Coronary artery (tissue), 2 donors: ENCODE measurements around the gene NBAS.

Source experiments
- DNase-seq: peaks from one replicate; pipeline ENCODE4 v3.0.0-alpha.2; 2017; ENCODE audit warnings: low spot score
- H3K27ac ChIP-seq, 2 donors: fragments of 200-600 bp; sonication (generic); one replicate each; pipeline ENCODE4 v1.5.1; 2016 to 2019
- H3K4me3 ChIP-seq: fragments of 200-600 bp; sonication (generic); 2 replicates; pipeline ENCODE4 v1.5.1; 2016; ENCODE audit warnings: mild to moderate bottlenecking, moderate library complexity
- TF ChIP-seq, protein P1 (sequence below): fragments of 200-600 bp; sonication (generic); IDR thresholded peaks from one replicate; pipeline ENCODE4 v1.5.1; 2019; ENCODE audit warnings: antibody characterized with exemption

Gene NBAS

GRCh38 chr2:15201009-15201408, 360.1 kb downstream of the NBAS start:
- Histone ChIP-seq H3K4me3 (no peak overlapping the region), H3K27ac (no peak overlapping the region)
- DNase-seq, result no peak
- TF ChIP-seq, protein P1, sequence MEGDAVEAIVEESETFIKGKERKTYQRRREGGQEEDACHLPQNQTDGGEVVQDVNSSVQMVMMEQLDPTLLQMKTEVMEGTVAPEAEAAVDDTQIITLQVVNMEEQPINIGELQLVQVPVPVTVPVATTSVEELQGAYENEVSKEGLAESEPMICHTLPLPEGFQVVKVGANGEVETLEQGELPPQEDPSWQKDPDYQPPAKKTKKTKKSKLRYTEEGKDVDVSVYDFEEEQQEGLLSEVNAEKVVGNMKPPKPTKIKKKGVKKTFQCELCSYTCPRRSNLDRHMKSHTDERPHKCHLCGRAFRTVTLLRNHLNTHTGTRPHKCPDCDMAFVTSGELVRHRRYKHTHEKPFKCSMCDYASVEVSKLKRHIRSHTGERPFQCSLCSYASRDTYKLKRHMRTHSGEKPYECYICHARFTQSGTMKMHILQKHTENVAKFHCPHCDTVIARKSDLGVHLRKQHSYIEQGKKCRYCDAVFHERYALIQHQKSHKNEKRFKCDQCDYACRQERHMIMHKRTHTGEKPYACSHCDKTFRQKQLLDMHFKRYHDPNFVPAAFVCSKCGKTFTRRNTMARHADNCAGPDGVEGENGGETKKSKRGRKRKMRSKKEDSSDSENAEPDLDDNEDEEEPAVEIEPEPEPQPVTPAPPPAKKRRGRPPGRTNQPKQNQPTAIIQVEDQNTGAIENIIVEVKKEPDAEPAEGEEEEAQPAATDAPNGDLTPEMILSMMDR, result no peak

GRCh38 chr2:15200581-15200980, 360.6 kb downstream of the NBAS start:
- no peak overlapping the region for H3K4me3 ChIP-seq
- no peak overlapping the region for H3K27ac ChIP-seq
- DNase-seq, result no peak
- TF ChIP-seq, protein P1, result no peak

DNA sequence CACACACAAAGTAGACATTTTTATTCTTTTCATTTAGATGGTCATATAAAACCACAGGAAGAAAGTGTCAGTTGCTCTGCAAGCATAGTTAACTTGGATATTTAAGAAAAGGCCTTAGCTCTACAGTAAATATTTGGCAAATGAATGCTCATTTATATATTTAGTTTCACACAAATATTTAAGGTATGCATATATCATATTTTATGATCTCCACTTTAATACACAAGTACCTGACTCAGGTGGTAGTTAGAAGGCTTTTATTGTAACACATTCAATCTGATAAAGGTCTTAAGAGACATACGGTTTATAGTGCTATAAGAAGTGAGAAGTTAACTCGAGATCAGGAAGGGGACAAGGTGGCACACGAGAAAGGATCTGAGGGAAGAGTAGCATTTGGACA, 363.1 kb downstream of the NBAS start:
- TF ChIP-seq, protein P1, result no peak

DNA sequence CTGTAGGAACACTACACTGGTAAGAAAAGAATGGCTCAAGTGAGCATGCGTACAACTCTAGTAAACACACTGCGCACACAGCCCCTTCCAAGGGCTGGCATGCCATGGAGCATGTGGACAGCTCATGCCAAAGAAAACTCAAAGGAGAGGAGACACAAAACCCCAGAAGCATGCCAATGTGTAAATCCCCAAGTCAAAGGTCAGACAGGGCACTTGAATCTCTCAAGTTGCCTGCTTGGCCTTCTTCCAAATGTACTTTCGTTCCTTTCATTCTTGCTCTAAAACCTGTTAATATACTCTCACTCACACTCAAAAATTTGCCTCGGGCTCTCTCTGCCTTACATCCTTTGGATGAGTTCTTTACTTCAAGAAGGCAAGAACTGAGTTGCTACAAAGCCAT, 365.3 kb downstream of the NBAS start:
- TF ChIP-seq, protein P1, result no peak
- Histone ChIP-seq H3K27ac (no peak overlapping the region), H3K4me3 (no peak overlapping the region)
- no peak for DNase-seq

More for the DNA sequence above, 363.1 kb downstream of the NBAS start:
- H3K27ac ChIP-seq, result no peak overlapping the region
- DNase-seq, result no peak
- no peak overlapping the region for H3K4me3 ChIP-seq

GRCh38 chr2:15191789-15192188, 369.3 kb downstream of the NBAS start:
- no peak overlapping the region for H3K27ac ChIP-seq

DNA sequence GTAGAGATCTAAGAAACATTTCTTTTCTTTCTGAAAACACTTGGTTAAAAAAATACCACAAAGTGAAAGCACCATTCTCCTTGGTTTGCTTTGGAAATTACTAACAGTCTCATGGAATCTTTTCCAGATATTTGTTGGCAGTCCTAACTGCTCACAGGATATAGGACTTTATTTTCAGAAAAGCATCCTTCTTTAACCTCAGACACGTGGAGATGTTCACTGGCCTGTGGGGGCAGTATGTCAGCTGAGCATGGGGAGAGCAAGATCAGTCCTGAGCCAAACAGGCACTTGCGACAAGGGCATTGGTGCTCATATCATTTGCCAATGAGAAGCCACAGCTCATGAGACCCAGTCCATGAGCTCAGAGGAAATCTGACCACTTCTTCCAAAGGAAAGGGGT, 371.9 kb downstream of the NBAS start:
- Histone ChIP-seq H3K4me3 (no peak overlapping the region), H3K27ac (no peak overlapping the region)
- DNase-seq, result no peak
- TF ChIP-seq, protein P1, result no peak

More at GRCh38 chr2:15191789-15192188, 369.3 kb downstream of the NBAS start:
- no peak overlapping the region for H3K4me3 ChIP-seq
- TF ChIP-seq, protein P1, result no peak
- DNase-seq, result no peak

DNA sequence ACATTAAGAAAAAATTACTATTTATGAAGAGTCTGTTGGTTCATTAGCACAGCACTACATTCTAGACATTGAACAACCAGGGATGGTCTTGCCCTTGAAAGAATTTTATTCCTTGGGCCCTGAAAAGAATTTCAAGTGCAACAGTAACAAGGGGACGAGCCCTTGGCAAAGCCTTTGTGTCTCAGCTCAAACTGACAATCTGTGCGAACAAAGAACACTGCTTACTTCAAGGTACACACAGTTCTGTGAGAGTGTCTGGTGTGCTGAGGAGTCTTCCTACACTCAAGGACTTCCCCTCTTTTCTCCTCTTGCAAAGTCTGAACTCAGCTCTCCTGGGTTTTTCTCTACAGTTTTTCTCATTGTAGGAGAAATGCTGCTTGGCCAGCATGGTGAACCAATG, 373.4 kb downstream of the NBAS start:
- TF ChIP-seq, protein P1, result no peak

More for the DNA sequence above, 373.4 kb downstream of the NBAS start:
- H3K4me3 ChIP-seq, result no peak overlapping the region
- no peak for DNase-seq
- no peak overlapping the region for H3K27ac ChIP-seq
